ENCODE data around the gene EFCAB7.

The EFCAB7 gene

GRCh38 chr1:63607322-63607721 is 84.0 kb downstream of the EFCAB7 start:
- TF ChIP-seq CTCF (IDR thresholded peaks at IDR 0.05) = no peak
- Histone ChIP-seq H3K4me3 (ENCODE audit: low read depth in 1 of 2, low read length in 1 of 2) (no peak overlapping the region), H3K36me3 (no peaks in the 10 kb centered on the region), H3K4me1 (ENCODE audit: control insufficient read depth in 1 of 2, insufficient read depth in 1 of 2, low read depth in 1 of 2, low read length in 1 of 2) (peaks cover 20 to 39% of the 10 kb centered on the region in 2 experiments), H3K27ac (no peak overlapping the region), H3K27me3 (no peaks in the 10 kb centered on the region), H3K9me3 (no peaks in the 10 kb centered on the region)

GRCh38 chr1:63611231-63611630 is 87.9 kb downstream of the EFCAB7 start:
- TF ChIP-seq CTCF (IDR thresholded peaks at IDR 0.05) = no peak
- H3K4me3 ChIP-seq (ENCODE audit: low read depth in 1 of 2, low read length in 1 of 2) = no peak overlapping the region

GRCh38 chr1:63612564-63612963 is 89.2 kb downstream of the EFCAB7 start:
- H3K36me3 ChIP-seq = no peaks in the 10 kb centered on the region
- no peaks in the 10 kb centered on the region for H3K9me3 ChIP-seq
- TF ChIP-seq CTCF (IDR thresholded peaks at IDR 0.05) = no peak
- no peaks in the 10 kb centered on the region for H3K27me3 ChIP-seq
- peak overlapping the region; percentile 44 for H3K27ac ChIP-seq
- no peak overlapping the region for H3K4me3 ChIP-seq (ENCODE audit: low read depth in 1 of 2, low read length in 1 of 2)
- peaks cover 24 to 27% of the 10 kb centered on the region in 2 experiments for H3K4me1 ChIP-seq (ENCODE audit: control insufficient read depth in 1 of 2, insufficient read depth in 1 of 2, low read depth in 1 of 2, low read length in 1 of 2)

More at GRCh38 chr1:63611231-63611630, 87.9 kb downstream of the EFCAB7 start:
- H3K27me3 ChIP-seq = no peaks in the 10 kb centered on the region
- H3K36me3 ChIP-seq = no peaks in the 10 kb centered on the region
- H3K27ac ChIP-seq = no peak overlapping the region
- peaks cover 16 to 22% of the 10 kb centered on the region in 2 experiments for H3K4me1 ChIP-seq (ENCODE audit: control insufficient read depth in 1 of 2, insufficient read depth in 1 of 2, low read depth in 1 of 2, low read length in 1 of 2)
- no peaks in the 10 kb centered on the region for H3K9me3 ChIP-seq

- H3K4me3 ChIP-seq (ENCODE audit: low read depth in 1 of 2, low read length in 1 of 2) = no peak overlapping the region
- TF ChIP-seq CTCF (IDR thresholded peaks at IDR 0.05) = no peak
- peak overlapping the region; percentile 44 for H3K27ac ChIP-seq
- no peaks in the 10 kb centered on the region for H3K9me3 ChIP-seq
- no peaks in the 10 kb centered on the region for H3K27me3 ChIP-seq
- no peaks in the 10 kb centered on the region for H3K36me3 ChIP-seq
- H3K4me1 ChIP-seq (ENCODE audit: control insufficient read depth in 1 of 2, insufficient read depth in 1 of 2, low read depth in 1 of 2, low read length in 1 of 2) = peaks cover 26 to 27% of the 10 kb centered on the region in 2 experiments
These were observed 89.6 kb downstream of the EFCAB7 start for GRCh38 chr1:63612971-63613370.

- Histone ChIP-seq H3K27ac (no peak overlapping the region), H3K4me3 (ENCODE audit: low read depth in 1 of 2, low read length in 1 of 2) (no peak overlapping the region), H3K36me3 (no peaks in the 10 kb centered on the region), H3K4me1 (ENCODE audit: control insufficient read depth in 1 of 2, insufficient read depth in 1 of 2, low read depth in 1 of 2, low read length in 1 of 2) (peaks cover 26 to 27% of the 10 kb centered on the region in 2 experiments), H3K27me3 (no peaks in the 10 kb centered on the region), H3K9me3 (no peaks in the 10 kb centered on the region)
- peak; percentile 92 for TF ChIP-seq CTCF (IDR thresholded peaks at IDR 0.05)
These were observed 92.6 kb downstream of the EFCAB7 start for GRCh38 chr1:63615768-63616420.

Data from neutrophil (primary cell).